Mucosa of descending colon (tissue), 3 donors: ENCODE results near the gene SIN3B. TPM values are rescaled to one million over a fixed set of nuclear protein-coding genes. Genes with fewer than 3 reads are reported as not detected.

Source experiments
- ATAC-seq: fragments of 200-7000 bp; cut with Tn5 transposase; one replicate; pipeline ENCODE4 v1.9.1; 2020; ENCODE audit warnings: mild to moderate bottlenecking, moderate library complexity
- DNase-seq, 3 donors: peaks; one replicate each; pipeline ENCODE4 v3.0.0-alpha.2; 2020
- H3K36me3 ChIP-seq: fragments of 200-600 bp; one replicate; pipeline ENCODE4 v1.8.0; 2021; ENCODE audit warnings: low read depth, mild to moderate bottlenecking
- H3K4me1 ChIP-seq: fragments of 200-600 bp; one replicate; pipeline ENCODE4 v1.8.0; 2021; ENCODE audit warnings: low read depth, mild to moderate bottlenecking
- H3K4me3 ChIP-seq: fragments of 200-600 bp; one replicate; pipeline ENCODE4 v1.8.0; 2021; ENCODE audit warnings: mild to moderate bottlenecking
- H3K9me3 ChIP-seq: fragments of 200-600 bp; one replicate; pipeline ENCODE4 v1.8.0; 2021; ENCODE audit warnings: mild to moderate bottlenecking
- intact Hi-C, 2 donors: fragments of 100-400 bp; cut with DNase I in 1 of 2; cut with micrococcal nuclease in 1 of 2; formaldehyde crosslinking; loops; one replicate each; pipeline versions ENCODE4 v1.11.0 to v1.11.1; 2022; cut with DNase I, micrococcal nuclease
- total RNA-seq, 3 donors: library from RNA; stranded (reverse); fragmentation: NEBNext Ultra II Directional in 2 of 3; extraction: Animal tissue kit (Norgen Biotek cat#: 25700) in 2 of 3; gene quantifications; one replicate each; pipeline versions ENCODE4 v1.2.1 to v1.2.4, GENCODE V29; 2021 to 2023
- TF ChIP-seq, protein P1 (sequence below): fragments of 200-600 bp; IDR thresholded peaks from one replicate; pipeline ENCODE4 v1.8.0; 2022; ENCODE audit warnings: antibody characterized with exemption, mild to moderate bottlenecking
- donor health status: DM: no; HTN: no; CAD: no; lungs with moderate emphysema.
- donor health status: DM: no; HTN: no; CAD: no.
- donor health status: DM: no; HTN: yes; CAD: no.

Gene SIN3B
- total RNA-seq, 3 donors from 2014 or later: 30.7 to 56.6 (median 38.9) TPM

DNA sequence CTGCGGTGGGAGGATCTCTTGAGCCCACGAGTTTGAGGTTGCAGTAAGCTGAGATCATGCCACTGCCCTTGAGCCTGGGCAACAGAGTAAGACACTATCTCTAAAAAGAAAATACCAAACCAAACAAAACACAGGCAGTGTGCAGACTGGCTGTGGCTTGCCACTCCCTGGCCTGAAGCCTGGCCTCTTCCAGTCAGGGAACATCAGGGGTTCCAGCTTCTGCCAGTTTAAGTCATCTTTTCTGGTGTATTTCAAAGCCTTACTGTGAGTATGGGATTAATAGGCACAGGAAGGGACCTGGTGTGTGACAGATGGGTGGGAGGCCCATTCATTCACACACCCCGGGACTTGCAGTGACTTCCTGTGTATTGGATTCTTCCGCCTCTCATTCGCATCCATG, 32.6 kb downstream of the SIN3B start:
- H3K9me3 ChIP-seq: no peaks in the 10 kb centered on the region

DNA sequence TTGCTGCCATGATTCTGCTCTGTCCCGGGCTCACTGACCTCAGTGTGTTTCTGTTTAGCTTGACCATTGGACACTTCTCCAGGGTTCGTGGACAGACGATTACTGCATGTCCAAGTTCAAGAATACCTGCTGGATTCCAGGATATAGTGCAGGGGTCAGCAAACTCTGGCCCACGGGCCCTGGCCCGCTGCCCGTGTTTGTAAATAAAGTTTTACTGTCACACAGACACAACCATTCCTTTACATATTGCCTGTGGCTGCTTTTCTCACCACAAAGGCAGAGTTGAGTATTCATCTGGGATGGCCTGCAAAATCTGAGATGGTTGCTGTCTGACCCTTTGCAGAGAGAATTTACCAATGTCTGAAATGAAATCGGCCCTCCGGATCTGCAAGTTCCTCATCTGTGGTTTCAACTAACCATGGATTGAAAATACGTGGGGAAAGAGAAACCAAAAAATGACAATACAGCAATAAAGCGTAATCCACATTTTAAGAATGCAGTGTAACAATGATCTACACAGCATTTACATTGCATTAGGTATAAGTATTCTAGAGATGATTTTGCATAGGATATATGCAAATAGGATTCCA, 33.7 kb downstream of the SIN3B start:
- TF ChIP-seq, protein P1, sequence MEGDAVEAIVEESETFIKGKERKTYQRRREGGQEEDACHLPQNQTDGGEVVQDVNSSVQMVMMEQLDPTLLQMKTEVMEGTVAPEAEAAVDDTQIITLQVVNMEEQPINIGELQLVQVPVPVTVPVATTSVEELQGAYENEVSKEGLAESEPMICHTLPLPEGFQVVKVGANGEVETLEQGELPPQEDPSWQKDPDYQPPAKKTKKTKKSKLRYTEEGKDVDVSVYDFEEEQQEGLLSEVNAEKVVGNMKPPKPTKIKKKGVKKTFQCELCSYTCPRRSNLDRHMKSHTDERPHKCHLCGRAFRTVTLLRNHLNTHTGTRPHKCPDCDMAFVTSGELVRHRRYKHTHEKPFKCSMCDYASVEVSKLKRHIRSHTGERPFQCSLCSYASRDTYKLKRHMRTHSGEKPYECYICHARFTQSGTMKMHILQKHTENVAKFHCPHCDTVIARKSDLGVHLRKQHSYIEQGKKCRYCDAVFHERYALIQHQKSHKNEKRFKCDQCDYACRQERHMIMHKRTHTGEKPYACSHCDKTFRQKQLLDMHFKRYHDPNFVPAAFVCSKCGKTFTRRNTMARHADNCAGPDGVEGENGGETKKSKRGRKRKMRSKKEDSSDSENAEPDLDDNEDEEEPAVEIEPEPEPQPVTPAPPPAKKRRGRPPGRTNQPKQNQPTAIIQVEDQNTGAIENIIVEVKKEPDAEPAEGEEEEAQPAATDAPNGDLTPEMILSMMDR: no peak
- ATAC-seq: no peak
- no peak for DNase-seq
- intact Hi-C loops: no loop called here
- H3K4me3 ChIP-seq: no peak overlapping the region
- H3K36me3 ChIP-seq: no peaks in the 10 kb centered on the region
- no peaks in the 10 kb centered on the region for H3K4me1 ChIP-seq
- no peaks in the 10 kb centered on the region for H3K9me3 ChIP-seq

More for the DNA sequence above, 32.6 kb downstream of the SIN3B start:
- no peaks in the 10 kb centered on the region for H3K4me1 ChIP-seq
- TF ChIP-seq, protein P1: no peak
- no peaks in the 10 kb centered on the region for H3K36me3 ChIP-seq
- no peak overlapping the region for H3K4me3 ChIP-seq
- intact Hi-C loops: no loop called here
- no peak for DNase-seq
- ATAC-seq: no peak

DNA sequence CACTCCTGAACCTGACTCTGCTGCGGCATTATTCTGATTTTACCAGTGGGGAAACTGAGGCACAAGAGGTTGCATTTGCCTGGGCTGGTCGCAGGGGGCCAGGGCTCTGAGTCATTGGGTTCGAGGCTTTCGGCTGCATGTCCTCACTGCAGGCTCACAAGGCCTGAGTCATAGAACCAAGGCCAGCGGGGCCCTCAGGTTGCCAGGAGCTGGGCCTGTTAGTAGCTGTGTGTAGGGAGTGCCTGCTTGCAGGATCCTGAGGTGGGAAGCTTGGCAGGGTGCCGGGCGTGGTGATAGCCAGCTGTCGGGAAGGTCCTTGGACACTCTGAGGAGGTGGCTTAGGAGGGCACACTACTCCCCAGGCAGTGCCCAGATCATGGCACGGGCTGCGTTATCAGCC, 38.0 kb downstream of the SIN3B start:
- DNase-seq (no peak), ATAC-seq (no peak)
- H3K4me3 ChIP-seq: no peak overlapping the region
- TF ChIP-seq, protein P1: no peak
- no peaks in the 10 kb centered on the region for H3K36me3 ChIP-seq
- no peaks in the 10 kb centered on the region for H3K4me1 ChIP-seq
- H3K9me3 ChIP-seq: no peaks in the 10 kb centered on the region
- intact Hi-C loops: no loop called here

DNA sequence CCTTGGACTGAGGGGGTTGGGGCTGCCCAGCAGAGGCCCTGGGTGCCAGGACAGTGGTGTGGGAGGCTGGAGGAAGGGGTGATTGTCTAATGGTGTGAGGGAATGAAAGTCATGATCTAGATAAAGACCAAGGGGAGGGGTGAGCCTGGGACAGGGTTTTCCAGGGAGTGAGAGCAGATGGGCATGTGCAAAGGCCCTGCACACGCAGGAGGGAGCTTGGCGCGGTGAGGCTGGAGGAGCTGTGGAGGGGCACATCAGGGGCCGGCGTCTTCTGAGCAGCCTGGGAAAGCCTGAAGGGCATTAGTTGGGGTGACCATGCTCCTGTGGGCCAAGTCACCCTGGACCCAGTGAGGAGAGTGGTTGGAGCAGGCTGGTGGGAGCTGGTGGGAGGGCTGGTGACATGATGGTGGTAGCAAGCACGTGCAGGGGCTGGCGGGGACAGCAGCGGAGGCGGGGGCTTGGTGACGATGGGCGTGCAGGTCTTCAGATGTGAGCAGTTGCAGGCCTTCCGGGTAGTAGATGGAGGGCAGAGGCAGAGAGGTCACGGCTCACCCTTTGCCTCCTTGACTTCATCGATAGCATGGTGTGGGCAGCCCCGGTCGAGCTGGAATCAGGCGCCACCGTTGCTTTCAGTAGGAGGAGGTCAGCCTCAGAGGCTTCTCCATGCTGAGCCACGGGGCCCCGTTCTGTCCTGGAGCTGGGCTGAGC, 39.4 kb downstream of the SIN3B start:
- Histone ChIP-seq H3K4me1 (no peaks in the 10 kb centered on the region), H3K9me3 (no peaks in the 10 kb centered on the region), H3K36me3 (no peaks in the 10 kb centered on the region), H3K4me3 (no peak overlapping the region)
- ATAC-seq (no peak), DNase-seq (no peak)
- intact Hi-C loops: no loop called here
- TF ChIP-seq, protein P1: no peak

DNA sequence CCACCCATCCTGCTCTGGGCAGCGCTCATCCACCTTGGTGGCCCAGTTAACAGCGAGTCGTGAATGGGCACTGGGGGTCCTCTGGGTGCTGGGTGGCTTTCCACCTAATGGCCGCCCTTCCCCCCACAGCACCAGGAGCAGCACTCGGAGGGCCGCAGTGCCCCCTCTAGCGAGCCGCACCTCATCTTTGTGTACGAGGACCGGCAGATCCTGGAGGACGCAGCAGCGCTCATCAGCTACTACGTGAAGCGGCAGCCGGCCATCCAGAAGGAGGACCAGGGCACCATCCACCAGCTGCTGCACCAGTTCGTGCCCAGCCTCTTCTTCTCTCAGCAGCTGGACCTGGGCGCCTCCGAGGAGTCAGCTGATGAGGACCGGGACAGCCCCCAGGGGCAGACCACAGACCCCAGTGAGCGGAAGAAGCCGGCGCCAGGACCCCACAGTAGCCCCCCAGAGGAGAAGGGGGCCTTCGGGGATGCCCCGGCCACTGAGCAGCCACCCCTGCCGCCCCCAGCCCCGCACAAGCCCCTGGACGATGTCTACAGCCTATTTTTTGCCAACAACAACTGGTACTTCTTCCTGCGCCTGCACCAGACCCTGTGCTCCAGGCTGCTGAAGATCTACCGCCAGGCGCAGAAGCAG, 40.3 kb downstream of the SIN3B start:
- no peaks in the 10 kb centered on the region for H3K9me3 ChIP-seq
- H3K36me3 ChIP-seq: no peaks in the 10 kb centered on the region
- H3K4me3 ChIP-seq: no peak overlapping the region
- DNase-seq: no peak
- H3K4me1 ChIP-seq: no peaks in the 10 kb centered on the region
- intact Hi-C loops: no loop called here
- no peak for ATAC-seq
- TF ChIP-seq, protein P1: no peak
